ENCODE data around the gene HOXB5.

Gene HOXB5

GRCh38 chr17:48556576-48557401 lies 36.8 kb downstream of the HOXB5 start:
- no peak for DNase-seq

GRCh38 chr17:48556229-48556575 lies 37.4 kb downstream of the HOXB5 start:
- no peak for DNase-seq

GRCh38 chr17:48555258-48556228 lies 38.0 kb downstream of the HOXB5 start:
- peak; percentile 71 for DNase-seq

- DNase-seq: no peak
Observed at GRCh38 chr17:48554412-48555257, 38.9 kb downstream of the HOXB5 start.

- no peak for DNase-seq
Observed at GRCh38 chr17:48553826-48554225, 39.8 kb downstream of the HOXB5 start.

- no peak for DNase-seq
Observed at GRCh38 chr17:48553190-48553547, 40.4 kb downstream of the HOXB5 start.

GRCh38 chr17:48552466-48553189 lies 41.0 kb downstream of the HOXB5 start:
- no peak for DNase-seq

GRCh38 chr17:48551596-48552465 lies 41.7 kb downstream of the HOXB5 start:
- DNase-seq: no peak

GRCh38 chr17:48551214-48551555 lies 42.4 kb downstream of the HOXB5 start:
- no peak for DNase-seq

- DNase-seq: no peak
Observed at GRCh38 chr17:48550502-48551213, 42.9 kb downstream of the HOXB5 start.

GRCh38 chr17:48549914-48550501 lies 43.6 kb downstream of the HOXB5 start:
- DNase-seq: no peak

- no peak for DNase-seq
Observed at GRCh38 chr17:48549281-48549630, 44.3 kb downstream of the HOXB5 start.

- no peak for DNase-seq
Observed at GRCh38 chr17:48548523-48549280, 44.9 kb downstream of the HOXB5 start.

GRCh38 chr17:48547808-48548522 lies 45.6 kb downstream of the HOXB5 start:
- DNase-seq: no peak

- no peak for DNase-seq
Observed at GRCh38 chr17:48546924-48547807, 46.4 kb downstream of the HOXB5 start.

GRCh38 chr17:48546137-48546923 lies 47.2 kb downstream of the HOXB5 start:
- DNase-seq: no peak

GRCh38 chr17:48545539-48545938 lies 48.0 kb downstream of the HOXB5 start:
- DNase-seq: no peak
